ENCODE data around the gene ZIM2.

- TF ChIP-seq CTCF (IDR thresholded peaks at IDR 0.05) (no peak), POLR2A (IDR thresholded peaks at IDR 0.05) (no peak)
These were observed 62.2 kb downstream of the ZIM2 start for GRCh38 chr19:56778351-56778750.

Data from esophagus squamous epithelium (tissue), 4 donors.